ENCODE measurements around the gene DCAF17.
"Not testable (repeated sequence)": the region's sequence is repeated elsewhere in the genome, so short reads cannot be mapped to it uniquely, and the experiment has no call there.

The DCAF17 gene

GRCh38 chr2:171416009-171416926 is 17.8 kb upstream of the DCAF17 start:
- TF ChIP-seq CTCF (IDR thresholded peaks at IDR 0.05) = peak; percentile 75
- intact Hi-C loops (cut with DNase I; ENCODE audit: low total_unique reads) = loop anchor here (2.0 to 5.0 kb wide), 2 partner anchors 254 to 441 kb away; partner anchors contain the start of gene TLK1
- Histone ChIP-seq H3K27ac (no peak overlapping the region), H3K4me3 (no peak overlapping the region), H3K27me3 (no peaks in the 10 kb centered on the region), H3K36me3 (no peaks in the 10 kb centered on the region), H3K4me1 (peaks cover 0 to 11% (median 0%) of the 10 kb centered on the region in 4 donors), H3K9me3 (no peaks in the 10 kb centered on the region)
- DNase-seq = peak; percentile 88

GRCh38 chr2:171419333-171419732 is 14.7 kb upstream of the DCAF17 start:
- Histone ChIP-seq H3K4me1 (peaks cover 0 to 4% (median 0%) of the 10 kb centered on the region in 4 donors), H3K27me3 (no peaks in the 10 kb centered on the region), H3K36me3 (no peaks in the 10 kb centered on the region), H3K4me3 (no peak overlapping the region), H3K9me3 (peaks cover 0 to 5% (median 0%) of the 10 kb centered on the region in 3 donors), H3K27ac (no peak overlapping the region)
- DNase-seq = no peak
- no peak for TF ChIP-seq CTCF (IDR thresholded peaks at IDR 0.05)
- intact Hi-C loops (cut with DNase I; ENCODE audit: low total_unique reads) = loop anchor here (5.0 kb wide), 1 partner anchor 257 kb away; the partner anchor contains the start of gene TLK1

GRCh38 chr2:171420728-171421563 is 13.1 kb upstream of the DCAF17 start:
- TF ChIP-seq CTCF (IDR thresholded peaks at IDR 0.05) = no peak
- DNase-seq = no peak
- Histone ChIP-seq H3K27me3 (no peaks in the 10 kb centered on the region), H3K9me3 (peaks cover 0 to 5% (median 0%) of the 10 kb centered on the region in 3 donors), H3K27ac (no peak overlapping the region), H3K36me3 (no peaks in the 10 kb centered on the region), H3K4me1 (no peaks in the 10 kb centered on the region), H3K4me3 (no peak overlapping the region)
- intact Hi-C loops (cut with DNase I; ENCODE audit: low total_unique reads) = no loop called here

GRCh38 chr2:171422710-171423495 is 11.1 kb upstream of the DCAF17 start:
- H3K27ac ChIP-seq; H3K4me1 ChIP-seq; H3K9me3 ChIP-seq; H3K27me3 ChIP-seq; H3K4me3 ChIP-seq; intact Hi-C loops (cut with DNase I; ENCODE audit: low total_unique reads); H3K36me3 ChIP-seq; DNase-seq: not testable (repeated sequence)

GRCh38 chr2:171430516-171431410 is 3.3 kb upstream of the DCAF17 start:
- TF ChIP-seq CTCF (IDR thresholded peaks at IDR 0.05) = no peak
- Histone ChIP-seq H3K27ac (no peak overlapping the region), H3K27me3 (no peaks in the 10 kb centered on the region), H3K4me1 (peaks cover 0 to 12% (median 6%) of the 10 kb centered on the region in 4 donors), H3K9me3 (no peaks in the 10 kb centered on the region), H3K36me3 (peaks cover 0 to under 1% (median 0%) of the 10 kb centered on the region in 3 donors), H3K4me3 (no peak overlapping the region)
- intact Hi-C loops (cut with DNase I; ENCODE audit: low total_unique reads) = loop anchor here (5.0 kb wide), 2 partner anchors 92 to 458 kb away; partner anchors contain the start of gene CYBRD1
- DNase-seq = no peak
